Measurements from ENCODE around the gene ALG6.
"Not testable (repeated sequence)": the region's sequence is repeated elsewhere in the genome, so short reads cannot be mapped to it uniquely, and the experiment has no call there.

The ALG6 gene

GRCh38 chr1:63343922-63344321, 23.5 kb upstream of the ALG6 start:
- ATAC-seq (replicated peaks; ENCODE audit: extremely low read depth, poor library complexity, severe bottlenecking) (no peak), DNase-seq (ENCODE audit: low spot score in 2 of 2) (no peak)
- H3K4me1 Mint-ChIP-seq, result no peaks in the 10 kb centered on the region
- no peak overlapping the region for H3K27ac Mint-ChIP-seq (ENCODE audit: low read depth)
- H3K9me3 Mint-ChIP-seq, result no peaks in the 10 kb centered on the region
- no peaks in the 10 kb centered on the region for H3K36me3 Mint-ChIP-seq (ENCODE audit: insufficient read depth)
- peaks cover 55% of the 10 kb centered on the region for H3K27me3 Mint-ChIP-seq
- H3K4me3 Mint-ChIP-seq, result no peak overlapping the region

GRCh38 chr1:63350320-63350719, 17.1 kb upstream of the ALG6 start:
- no peaks in the 10 kb centered on the region for H3K36me3 Mint-ChIP-seq (ENCODE audit: insufficient read depth)
- H3K4me3 Mint-ChIP-seq, result no peak overlapping the region
- peaks cover 70% of the 10 kb centered on the region for H3K27me3 Mint-ChIP-seq
- no peaks in the 10 kb centered on the region for H3K9me3 Mint-ChIP-seq
- H3K27ac Mint-ChIP-seq (ENCODE audit: low read depth), result no peak overlapping the region
- no peak for ATAC-seq (replicated peaks; ENCODE audit: extremely low read depth, poor library complexity, severe bottlenecking)
- H3K4me1 Mint-ChIP-seq, result no peaks in the 10 kb centered on the region
- DNase-seq (ENCODE audit: low spot score in 2 of 2), result no peak

DNA sequence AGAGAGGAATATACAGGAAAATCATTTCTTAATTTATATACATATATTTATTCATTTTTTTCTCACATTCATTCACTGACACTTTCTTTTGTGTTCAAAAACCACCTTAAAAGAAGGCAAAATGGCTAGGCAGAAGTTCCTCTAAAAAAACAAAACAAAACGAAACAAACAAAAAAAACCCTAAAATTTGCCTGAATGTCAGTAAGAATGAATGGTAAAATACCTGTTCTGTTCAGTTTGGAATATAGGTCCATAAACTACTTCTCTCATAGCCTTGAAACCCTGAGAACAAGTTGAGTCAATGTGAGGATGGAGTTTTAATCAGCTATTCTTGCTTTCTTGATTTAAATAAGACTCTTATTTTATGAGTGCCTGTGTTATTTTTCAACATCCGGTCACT, 14.7 kb upstream of the ALG6 start:
- Mint-ChIP-seq H3K27ac (ENCODE audit: low read depth) (no peak overlapping the region), H3K36me3 (ENCODE audit: insufficient read depth) (no peaks in the 10 kb centered on the region), H3K9me3 (no peaks in the 10 kb centered on the region), H3K4me1 (no peaks in the 10 kb centered on the region), H3K4me3 (no peak overlapping the region), H3K27me3 (peaks cover 53% of the 10 kb centered on the region)
- ATAC-seq (replicated peaks; ENCODE audit: extremely low read depth, poor library complexity, severe bottlenecking), result no peak
- DNase-seq (ENCODE audit: low spot score in 2 of 2), result no peak

- DNase-seq (ENCODE audit: low spot score in 2 of 2); H3K9me3 Mint-ChIP-seq; H3K4me1 Mint-ChIP-seq; H3K4me3 Mint-ChIP-seq; H3K27ac Mint-ChIP-seq (ENCODE audit: low read depth); H3K36me3 Mint-ChIP-seq (ENCODE audit: insufficient read depth); ATAC-seq (replicated peaks; ENCODE audit: extremely low read depth, poor library complexity, severe bottlenecking): not testable (repeated sequence)
- H3K27me3 Mint-ChIP-seq, result peaks cover 57% of the 10 kb centered on the region
Observed at GRCh38 chr1:63356234-63356633, 11.2 kb upstream of the ALG6 start.

DNA sequence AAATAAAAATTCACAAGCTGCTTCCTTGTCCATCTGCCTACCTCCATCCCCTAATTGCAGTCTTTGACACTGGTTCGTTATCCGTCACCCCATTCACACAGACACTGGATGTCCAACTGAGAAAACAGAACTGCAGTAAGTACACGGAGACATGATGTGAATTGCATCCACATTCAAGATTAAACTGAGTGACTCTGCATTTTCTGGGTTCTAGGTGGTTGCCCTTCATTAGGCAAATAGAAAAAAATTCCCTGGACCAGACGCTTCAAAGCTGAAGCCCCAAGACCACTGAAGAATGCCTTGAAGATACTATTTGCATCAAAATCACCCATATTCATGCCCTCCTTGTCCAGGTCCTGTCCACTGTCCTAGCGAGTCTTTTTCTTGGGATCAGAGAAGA, 7.9 kb upstream of the ALG6 start:
- DNase-seq (ENCODE audit: low spot score in 2 of 2) (no peak), ATAC-seq (replicated peaks; ENCODE audit: extremely low read depth, poor library complexity, severe bottlenecking) (no peak)
- Mint-ChIP-seq H3K4me1 (no peaks in the 10 kb centered on the region), H3K9me3 (no peaks in the 10 kb centered on the region), H3K4me3 (no peak overlapping the region), H3K27me3 (peaks cover 49% of the 10 kb centered on the region), H3K36me3 (ENCODE audit: insufficient read depth) (no peaks in the 10 kb centered on the region), H3K27ac (ENCODE audit: low read depth) (no peak overlapping the region)

- ATAC-seq (replicated peaks; ENCODE audit: extremely low read depth, poor library complexity, severe bottlenecking) (no peak), DNase-seq (ENCODE audit: low spot score in 2 of 2) (no peak)
- H3K9me3 Mint-ChIP-seq, result no peaks in the 10 kb centered on the region
- H3K36me3 Mint-ChIP-seq (ENCODE audit: insufficient read depth), result no peaks in the 10 kb centered on the region
- peaks cover 6% of the 10 kb centered on the region for H3K4me1 Mint-ChIP-seq
- H3K27ac Mint-ChIP-seq (ENCODE audit: low read depth), result no peak overlapping the region
- H3K27me3 Mint-ChIP-seq, result peaks cover 41% of the 10 kb centered on the region
- H3K4me3 Mint-ChIP-seq, result no peak overlapping the region
Observed at GRCh38 chr1:63362073-63362472, 5.4 kb upstream of the ALG6 start.

- no peak overlapping the region for H3K4me3 Mint-ChIP-seq
- no peak for ATAC-seq (replicated peaks; ENCODE audit: extremely low read depth, poor library complexity, severe bottlenecking)
- DNase-seq (ENCODE audit: low spot score in 2 of 2), result no peak
- H3K4me1 Mint-ChIP-seq, result peaks cover 6% of the 10 kb centered on the region
- no peak overlapping the region for H3K27ac Mint-ChIP-seq (ENCODE audit: low read depth)
- H3K36me3 Mint-ChIP-seq (ENCODE audit: insufficient read depth), result no peaks in the 10 kb centered on the region
- peaks cover 41% of the 10 kb centered on the region for H3K27me3 Mint-ChIP-seq
- no peaks in the 10 kb centered on the region for H3K9me3 Mint-ChIP-seq
Observed at GRCh38 chr1:63362578-63362977, 4.8 kb upstream of the ALG6 start.

DNA sequence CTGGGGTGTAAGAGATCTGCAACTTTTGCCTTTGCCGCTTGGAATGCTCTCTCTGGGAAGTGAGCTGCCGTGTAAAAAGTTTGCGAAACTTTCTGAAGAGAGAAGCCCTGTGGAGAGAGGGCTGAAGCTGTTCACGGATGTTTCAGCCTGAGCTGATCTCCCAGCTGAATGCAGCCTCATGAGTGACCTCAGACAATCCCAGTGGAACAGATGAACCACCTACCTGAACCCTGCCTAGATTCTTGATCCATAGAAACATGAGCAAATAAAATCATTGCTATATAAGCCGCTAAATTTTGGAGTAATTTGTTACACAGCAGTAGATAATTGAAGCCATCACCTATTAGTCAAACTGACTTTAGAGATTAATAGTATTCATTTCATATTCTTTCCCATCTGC, 4.4 kb upstream of the ALG6 start:
- Mint-ChIP-seq H3K4me3 (no peak overlapping the region), H3K27ac (ENCODE audit: low read depth) (no peak overlapping the region), H3K9me3 (no peaks in the 10 kb centered on the region), H3K36me3 (ENCODE audit: insufficient read depth) (peaks cover 4% of the 10 kb centered on the region), H3K4me1 (peaks cover 6% of the 10 kb centered on the region), H3K27me3 (peaks cover 41% of the 10 kb centered on the region)
- DNase-seq (ENCODE audit: low spot score in 2 of 2), result no peak
- no peak for ATAC-seq (replicated peaks; ENCODE audit: extremely low read depth, poor library complexity, severe bottlenecking)

- peak overlapping the region; percentile 85 for H3K27ac Mint-ChIP-seq (ENCODE audit: low read depth)
- H3K9me3 Mint-ChIP-seq, result no peaks in the 10 kb centered on the region
- H3K4me1 Mint-ChIP-seq, result peaks cover 23% of the 10 kb centered on the region
- H3K27me3 Mint-ChIP-seq, result peaks cover 13% of the 10 kb centered on the region
- ATAC-seq (replicated peaks; ENCODE audit: extremely low read depth, poor library complexity, severe bottlenecking), result no peak
- no peak for DNase-seq (ENCODE audit: low spot score in 2 of 2)
- peak overlapping the region; percentile 87 for H3K4me3 Mint-ChIP-seq
- peaks cover 12% of the 10 kb centered on the region for H3K36me3 Mint-ChIP-seq (ENCODE audit: insufficient read depth)
Observed at GRCh38 chr1:63366908-63367214, 566 bp upstream of the ALG6 start.

DNA sequence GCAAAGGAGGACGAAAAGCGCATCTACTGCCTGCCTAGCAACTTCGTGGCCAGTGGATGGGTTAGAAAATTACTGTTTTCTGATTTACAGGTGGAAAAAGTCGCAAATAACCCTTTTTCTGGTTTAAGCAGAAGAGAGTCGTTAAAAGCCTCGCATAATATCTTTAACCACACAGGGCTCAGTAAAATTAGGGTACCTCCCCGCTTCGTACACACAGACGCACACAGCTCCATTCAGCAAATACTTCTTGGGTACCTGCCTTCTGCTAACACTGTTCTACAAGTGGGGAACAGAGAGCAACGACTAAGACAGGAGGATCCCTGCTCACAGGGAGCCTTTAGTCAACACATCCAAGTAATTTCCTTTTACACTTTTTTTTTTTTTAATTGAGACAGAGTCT, 704 bp downstream of the ALG6 start:
- no peak for DNase-seq (ENCODE audit: low spot score in 2 of 2)
- peak; percentile 35 for ATAC-seq (replicated peaks; ENCODE audit: extremely low read depth, poor library complexity, severe bottlenecking)
- Mint-ChIP-seq H3K27ac (ENCODE audit: low read depth) (peak overlapping the region; percentile 85), H3K4me3 (peak overlapping the region; percentile 87), H3K9me3 (no peaks in the 10 kb centered on the region), H3K36me3 (ENCODE audit: insufficient read depth) (peaks cover 17% of the 10 kb centered on the region), H3K27me3 (peaks cover under 1% of the 10 kb centered on the region), H3K4me1 (peaks cover 26% of the 10 kb centered on the region)

DNA sequence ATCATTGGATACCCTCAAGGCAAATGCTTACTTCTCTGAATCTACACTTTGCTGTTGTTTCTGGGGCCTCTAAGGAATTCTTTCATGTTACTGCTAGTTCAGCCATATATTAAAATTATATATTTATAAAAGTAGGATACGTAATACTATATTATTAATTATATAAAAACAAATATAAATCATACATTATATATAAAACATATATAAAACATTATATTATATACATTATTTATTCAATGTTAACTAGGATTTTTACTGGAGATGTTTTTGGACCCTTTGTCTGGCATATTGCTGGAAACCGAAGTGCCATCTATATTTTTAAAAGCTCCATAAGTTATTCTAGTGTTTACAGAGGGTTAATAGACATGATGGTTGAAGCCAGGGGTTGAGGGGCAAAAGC, 12.2 kb downstream of the ALG6 start:
- no peak overlapping the region for H3K27ac Mint-ChIP-seq (ENCODE audit: low read depth)
- no peaks in the 10 kb centered on the region for H3K27me3 Mint-ChIP-seq
- DNase-seq (ENCODE audit: low spot score in 2 of 2) (no peak), ATAC-seq (replicated peaks; ENCODE audit: extremely low read depth, poor library complexity, severe bottlenecking) (no peak)
- peaks cover 20% of the 10 kb centered on the region for H3K36me3 Mint-ChIP-seq (ENCODE audit: insufficient read depth)
- H3K4me3 Mint-ChIP-seq, result no peak overlapping the region
- no peaks in the 10 kb centered on the region for H3K9me3 Mint-ChIP-seq
- H3K4me1 Mint-ChIP-seq, result peaks cover 25% of the 10 kb centered on the region

DNA sequence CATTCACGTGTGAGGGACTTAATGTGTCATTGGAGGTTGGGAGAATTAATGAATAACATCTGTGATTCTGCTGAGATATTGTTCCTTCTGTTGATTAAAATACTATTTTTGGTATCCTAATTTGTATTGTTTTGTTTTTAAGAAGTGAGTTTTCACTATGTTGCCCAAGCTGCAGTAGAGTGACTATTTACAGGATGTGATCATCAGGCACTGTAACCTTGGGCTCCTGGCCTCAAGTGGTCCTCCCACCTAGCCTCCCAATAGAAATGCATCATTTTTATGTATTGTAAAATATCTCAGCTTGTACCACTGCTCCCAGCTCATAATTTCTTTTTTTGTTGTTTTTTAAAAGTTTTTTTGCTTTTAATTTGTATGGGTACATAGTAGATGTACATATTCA, 14.3 kb downstream of the ALG6 start:
- Mint-ChIP-seq H3K4me3 (no peak overlapping the region), H3K27ac (ENCODE audit: low read depth) (peak overlapping the region; percentile 35), H3K9me3 (no peaks in the 10 kb centered on the region), H3K27me3 (no peaks in the 10 kb centered on the region), H3K36me3 (ENCODE audit: insufficient read depth) (peaks cover 12% of the 10 kb centered on the region), H3K4me1 (peaks cover 41% of the 10 kb centered on the region)
- DNase-seq (ENCODE audit: low spot score in 2 of 2), result no peak
- no peak for ATAC-seq (replicated peaks; ENCODE audit: extremely low read depth, poor library complexity, severe bottlenecking)

DNA sequence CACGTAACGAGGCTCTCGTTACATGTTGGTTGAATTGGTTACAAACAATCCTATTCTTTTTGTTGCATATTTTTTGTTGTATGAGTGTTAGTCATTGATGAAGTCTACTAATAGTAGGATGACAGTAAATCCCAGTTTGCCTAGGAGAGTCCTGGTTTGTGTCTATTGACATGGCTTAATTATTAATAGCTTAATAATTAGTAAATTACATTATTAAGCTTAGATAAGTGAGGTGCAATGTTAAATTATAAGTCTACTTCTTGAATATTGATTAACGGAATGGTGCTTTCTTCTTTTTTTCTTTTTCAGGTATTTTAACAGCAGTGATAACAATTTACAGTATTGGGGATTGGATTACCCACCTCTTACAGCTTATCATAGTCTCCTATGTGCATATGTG, 34.5 kb downstream of the ALG6 start:
- Mint-ChIP-seq H3K36me3 (ENCODE audit: insufficient read depth) (peaks cover 22% of the 10 kb centered on the region), H3K27ac (ENCODE audit: low read depth) (no peak overlapping the region), H3K27me3 (no peaks in the 10 kb centered on the region), H3K9me3 (no peaks in the 10 kb centered on the region), H3K4me3 (no peak overlapping the region), H3K4me1 (no peaks in the 10 kb centered on the region)
- ATAC-seq (replicated peaks; ENCODE audit: extremely low read depth, poor library complexity, severe bottlenecking), result no peak
- DNase-seq (ENCODE audit: low spot score in 2 of 2), result no peak

DNA sequence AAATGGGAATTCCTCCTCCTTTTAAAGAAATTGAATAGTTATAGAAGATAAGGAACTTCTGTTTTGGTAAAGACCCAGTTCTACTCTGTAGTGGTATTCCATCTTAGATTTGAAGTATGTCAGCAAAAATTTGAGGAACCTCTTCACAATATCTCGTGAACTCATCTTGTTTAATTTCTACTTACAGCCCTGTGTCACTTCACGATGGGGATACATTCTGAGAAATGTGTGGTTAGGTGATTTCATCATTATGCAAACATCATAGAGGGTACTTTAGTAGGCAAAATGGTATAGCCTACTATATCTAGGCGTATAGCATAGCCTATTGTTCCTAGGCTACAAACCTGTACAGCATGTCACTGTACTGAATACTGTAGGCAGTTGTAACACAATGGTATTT, 36.0 kb downstream of the ALG6 start:
- DNase-seq (ENCODE audit: low spot score in 2 of 2) (no peak), ATAC-seq (replicated peaks; ENCODE audit: extremely low read depth, poor library complexity, severe bottlenecking) (no peak)
- no peaks in the 10 kb centered on the region for H3K27me3 Mint-ChIP-seq
- no peaks in the 10 kb centered on the region for H3K4me1 Mint-ChIP-seq
- no peaks in the 10 kb centered on the region for H3K9me3 Mint-ChIP-seq
- peaks cover 22% of the 10 kb centered on the region for H3K36me3 Mint-ChIP-seq (ENCODE audit: insufficient read depth)
- H3K27ac Mint-ChIP-seq (ENCODE audit: low read depth), result no peak overlapping the region
- H3K4me3 Mint-ChIP-seq, result no peak overlapping the region
